Measurements from ENCODE around the gene CCDC90B. TPM values are rescaled to one million over a fixed set of nuclear protein-coding genes. Genes with fewer than 3 reads are reported as not detected.

Gene CCDC90B
- total RNA-seq, 1 donor: 60.8 TPM

DNA sequence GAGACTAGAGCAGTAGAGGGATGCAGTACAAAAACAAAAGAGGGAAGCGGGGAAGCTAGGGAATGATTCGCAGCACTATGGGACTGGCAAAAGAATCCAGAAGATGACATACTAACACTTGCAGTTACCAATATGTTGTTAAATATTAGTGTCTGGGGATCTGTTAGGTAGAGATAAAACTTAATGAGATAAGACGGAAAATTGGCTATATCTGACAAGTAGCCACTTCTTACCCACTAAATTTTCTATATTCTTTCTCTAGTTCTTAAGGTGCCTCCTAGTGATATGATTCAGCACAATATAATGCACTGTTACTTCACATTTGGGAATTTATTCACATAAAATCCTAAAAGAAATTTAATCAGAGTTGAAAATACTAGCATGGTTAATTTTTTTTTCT, 30.8 kb downstream of the CCDC90B start:
- DNase-seq (ENCODE audit: insufficient read length, low spot score, missing footprints): no peak
- H3K4me1 ChIP-seq (ENCODE audit: insufficient read depth, low read length): peaks cover 22% of the 10 kb centered on the region
- no peak overlapping the region for H3K4me3 ChIP-seq (ENCODE audit: insufficient read depth, low read length)
- no peaks in the 10 kb centered on the region for H3K27me3 ChIP-seq (ENCODE audit: insufficient read depth, low read length)
- TF ChIP-seq CTCF (IDR thresholded peaks at IDR 0.05; ENCODE audit: extremely low read depth, low read depth, low read length): no peak
- H4K20me1 ChIP-seq (ENCODE audit: insufficient read depth, low read length): no peaks in the 10 kb centered on the region
- no peak overlapping the region for H3K27ac ChIP-seq (ENCODE audit: low read depth, low read length)
- no peaks in the 10 kb centered on the region for H3K9me3 ChIP-seq (ENCODE audit: low read depth, low read length)
- no peak overlapping the region for H3K4me2 ChIP-seq (ENCODE audit: insufficient read depth, low read length)
- no peaks in the 10 kb centered on the region for H3K79me2 ChIP-seq (ENCODE audit: insufficient read depth, low read length)
- no peak overlapping the region for H2AFZ ChIP-seq (ENCODE audit: low read length)
- peaks cover 9% of the 10 kb centered on the region for H3K36me3 ChIP-seq (ENCODE audit: insufficient read depth, low read length)

DNA sequence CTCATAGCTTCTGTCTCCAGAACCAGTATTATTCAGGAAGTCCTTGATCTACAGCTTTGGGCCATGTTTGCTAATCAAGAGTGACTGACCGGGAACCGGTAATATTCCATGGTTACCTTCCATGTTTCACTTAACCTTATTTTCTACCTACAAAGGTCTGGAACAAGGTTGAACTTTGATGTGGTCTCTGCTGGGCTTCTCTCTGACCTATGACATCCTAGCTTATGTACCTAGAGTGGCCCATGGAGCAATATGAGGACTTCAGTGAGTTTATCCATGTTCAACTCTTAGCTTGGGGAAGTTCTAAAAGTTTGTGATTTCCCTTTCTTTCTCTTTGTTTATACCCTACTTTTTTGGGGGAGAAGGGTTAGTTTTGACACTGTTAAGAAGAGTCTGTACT, 33.2 kb downstream of the CCDC90B start:
- no peaks in the 10 kb centered on the region for H4K20me1 ChIP-seq (ENCODE audit: insufficient read depth, low read length)
- H3K4me1 ChIP-seq (ENCODE audit: insufficient read depth, low read length): peaks cover 17% of the 10 kb centered on the region
- no peak for DNase-seq (ENCODE audit: insufficient read length, low spot score, missing footprints)
- no peak overlapping the region for H3K4me2 ChIP-seq (ENCODE audit: insufficient read depth, low read length)
- H2AFZ ChIP-seq (ENCODE audit: low read length): no peak overlapping the region
- H3K27ac ChIP-seq (ENCODE audit: low read depth, low read length): no peak overlapping the region
- H3K79me2 ChIP-seq (ENCODE audit: insufficient read depth, low read length): no peaks in the 10 kb centered on the region
- H3K4me3 ChIP-seq (ENCODE audit: insufficient read depth, low read length): no peak overlapping the region
- no peaks in the 10 kb centered on the region for H3K27me3 ChIP-seq (ENCODE audit: insufficient read depth, low read length)
- no peaks in the 10 kb centered on the region for H3K36me3 ChIP-seq (ENCODE audit: insufficient read depth, low read length)
- H3K9me3 ChIP-seq (ENCODE audit: low read depth, low read length): no peaks in the 10 kb centered on the region
- TF ChIP-seq CTCF (IDR thresholded peaks at IDR 0.05; ENCODE audit: extremely low read depth, low read depth, low read length): no peak

DNA sequence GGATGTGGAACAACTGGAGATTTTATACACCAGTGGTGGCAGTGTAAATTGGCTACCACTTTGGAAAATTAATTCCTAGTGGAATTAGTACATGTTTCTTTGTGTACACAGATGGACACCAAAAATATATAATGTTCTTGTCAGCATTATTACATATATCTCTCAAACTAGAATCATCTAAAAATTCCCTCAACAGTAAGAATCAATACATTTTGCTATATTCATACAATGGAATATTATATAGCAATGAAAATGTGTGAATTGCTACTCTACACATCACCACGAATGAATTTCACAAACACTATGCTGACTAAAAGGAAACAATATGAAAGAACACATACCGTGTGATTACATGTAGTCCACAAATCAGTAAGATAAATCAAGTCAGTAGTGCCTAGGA, 33.9 kb downstream of the CCDC90B start:
- Histone ChIP-seq H3K4me3 (ENCODE audit: insufficient read depth, low read length) (no peak overlapping the region), H3K4me1 (ENCODE audit: insufficient read depth, low read length) (peaks cover 11% of the 10 kb centered on the region), H4K20me1 (ENCODE audit: insufficient read depth, low read length) (no peaks in the 10 kb centered on the region), H3K27ac (ENCODE audit: low read depth, low read length) (no peak overlapping the region), H3K27me3 (ENCODE audit: insufficient read depth, low read length) (no peaks in the 10 kb centered on the region), H3K36me3 (ENCODE audit: insufficient read depth, low read length) (no peaks in the 10 kb centered on the region), H2AFZ (ENCODE audit: low read length) (no peak overlapping the region), H3K9me3 (ENCODE audit: low read depth, low read length) (no peaks in the 10 kb centered on the region), H3K79me2 (ENCODE audit: insufficient read depth, low read length) (no peaks in the 10 kb centered on the region), H3K4me2 (ENCODE audit: insufficient read depth, low read length) (no peak overlapping the region)
- TF ChIP-seq CTCF (IDR thresholded peaks at IDR 0.05; ENCODE audit: extremely low read depth, low read depth, low read length): no peak
- DNase-seq (ENCODE audit: insufficient read length, low spot score, missing footprints): no peak

GRCh38 chr11:83249972-83250593, 36.1 kb downstream of the CCDC90B start:
- Histone ChIP-seq H3K4me2 (ENCODE audit: insufficient read depth, low read length) (no peak overlapping the region), H3K9me3 (ENCODE audit: low read depth, low read length) (no peaks in the 10 kb centered on the region), H3K4me1 (ENCODE audit: insufficient read depth, low read length) (no peaks in the 10 kb centered on the region), H3K79me2 (ENCODE audit: insufficient read depth, low read length) (no peaks in the 10 kb centered on the region), H4K20me1 (ENCODE audit: insufficient read depth, low read length) (no peaks in the 10 kb centered on the region), H3K4me3 (ENCODE audit: insufficient read depth, low read length) (no peak overlapping the region), H3K27ac (ENCODE audit: low read depth, low read length) (no peak overlapping the region), H2AFZ (ENCODE audit: low read length) (no peak overlapping the region), H3K27me3 (ENCODE audit: insufficient read depth, low read length) (no peaks in the 10 kb centered on the region), H3K36me3 (ENCODE audit: insufficient read depth, low read length) (no peaks in the 10 kb centered on the region)
- TF ChIP-seq CTCF (IDR thresholded peaks at IDR 0.05; ENCODE audit: extremely low read depth, low read depth, low read length): peak; percentile 67
- peak; percentile 32 for DNase-seq (ENCODE audit: insufficient read length, low spot score, missing footprints)

Measured in osteoblast (primary cell).